Esophagus (tissue), 2 donors: ENCODE results near the gene RPS2. TPM values are rescaled to one million over a fixed set of nuclear protein-coding genes. Genes with fewer than 3 reads are reported as not detected.
A peak's percentile ranks its signal among the peaks of the same experiment; 100 is the strongest.
"Not testable (repeated sequence)": the region's sequence is repeated elsewhere in the genome, so short reads cannot be mapped to it uniquely, and the experiment has no call there.

ENCODE experiments used
- H3K27ac ChIP-seq, 2 donors: one replicate each; pipeline ENCODE4 v1.5.1; 2013; ENCODE audit warnings: low read depth in 2 of 2, mild to moderate bottlenecking in 2 of 2, inconsistent platforms in 1 of 2, low read length in 1 of 2, moderate library complexity in 1 of 2
- H3K27me3 ChIP-seq, 2 donors: one replicate each; pipeline ENCODE4 v1.6.1; 2013; ENCODE audit warnings: low read length in 2 of 2, control low read depth in 1 of 2, mild to moderate bottlenecking in 1 of 2; ENCODE audit not compliant: insufficient read depth in 2 of 2, control insufficient read depth in 1 of 2
- H3K36me3 ChIP-seq, 2 donors: one replicate each; pipeline ENCODE4 v1.6.1; 2013; ENCODE audit warnings: low read length in 1 of 2; ENCODE audit not compliant: control insufficient read depth in 2 of 2, insufficient read depth in 2 of 2
- H3K4me1 ChIP-seq, 2 donors: one replicate each; pipeline ENCODE4 v1.6.1; 2013; ENCODE audit warnings: low read length in 1 of 2; ENCODE audit not compliant: control insufficient read depth in 2 of 2, insufficient read depth in 2 of 2
- H3K4me3 ChIP-seq, 2 donors: one replicate each; pipeline ENCODE4 v1.5.1; 2013; ENCODE audit warnings: low read length in 2 of 2, mild to moderate bottlenecking in 2 of 2, low read depth in 1 of 2, moderate library complexity in 1 of 2
- H3K9me3 ChIP-seq, 2 donors: one replicate each; pipeline ENCODE4 v1.6.1; 2013; ENCODE audit warnings: mild to moderate bottlenecking in 2 of 2, low read depth in 1 of 2, low read length in 1 of 2, moderate library complexity in 1 of 2; ENCODE audit not compliant: control insufficient read depth in 2 of 2, insufficient read depth in 1 of 2
- WGBS, 2 donors: extraction: QIAGEN DNeasy Blood & Tissue Kit; methylation state at CpG; one replicate each; pipeline ENCODE4 v1.1.7; 2013; 5-methylcytosine and 5-hydroxymethylcytosine counted together
- polyA plus RNA-seq, 2 donors: library from polyadenylated mRNA; stranded (reverse); fragments of 200-250 nt; gene quantifications; one replicate each; pipeline ENCODE4 v1.2.3, GENCODE V29; 2013
- donor health status: healthy with polysubstance abuse.
- donor health status: Bipolar disorder and iron deficiency.

The RPS2 gene
- polyA plus RNA-seq, 2 donors: 2,871 to 3,908 TPM

- peak within 1 kb of the TSS in 1 of 2 donors; percentile 93 for H3K27ac ChIP-seq
These were observed 1.8 kb upstream of the RPS2 start, which contains the start of gene RNF151 for GRCh38 chr16:1966460-1966859. TSS of gene RNF151 (plus strand) at chr16:1966856. CDS start at chr16:1966882, 26 bp downstream.

GRCh38 chr16:1965396-1966001 is 873 bp upstream of the RPS2 start:
- peak overlapping the region; percentile 93 to 98 for H3K27ac ChIP-seq
- WGBS, 2 donors: 18% methylated on average over 24 of the region's 24 CpGs
- no peaks in the 10 kb centered on the region for H3K27me3 ChIP-seq
- no peaks in the 10 kb centered on the region for H3K9me3 ChIP-seq
- H3K4me3 ChIP-seq: peak overlapping the region; percentile 68 to 89
- peaks cover 2 to 16% of the 10 kb centered on the region in 2 donors for H3K4me1 ChIP-seq
- peaks cover 2 to 21% of the 10 kb centered on the region in 2 donors for H3K36me3 ChIP-seq

More at GRCh38 chr16:1966460-1966859, 1.8 kb upstream of the RPS2 start, which contains the start of gene RNF151:
- 93 to 96% methylated on average over 6 of the region's 6 CpGs for WGBS, 2 donors
- Histone ChIP-seq H3K36me3 (peaks cover 2 to 16% of the 10 kb centered on the region in 2 donors), H3K4me1 (peaks cover 0 to 15% of the 10 kb centered on the region in 2 donors), H3K27me3 (no peaks in the 10 kb centered on the region), H3K9me3 (no peaks in the 10 kb centered on the region), H3K4me3 (peak within 1 kb of the TSS; percentile 68 to 89)

- peak overlapping the region; percentile 93 to 95 for H3K27ac ChIP-seq
- no peaks in the 10 kb centered on the region for H3K9me3 ChIP-seq
- no peaks in the 10 kb centered on the region for H3K27me3 ChIP-seq
- peaks cover 2 to 20% of the 10 kb centered on the region in 2 donors for H3K4me1 ChIP-seq
- 5 to 8% methylated on average over 42 to 44 of the region's 44 CpGs for WGBS, 2 donors
- peak overlapping the region; percentile 68 to 89 for H3K4me3 ChIP-seq
- peaks cover 2 to 21% of the 10 kb centered on the region in 2 donors for H3K36me3 ChIP-seq
These were observed 670 bp downstream of the RPS2 start for GRCh38 chr16:1963806-1964505.

- Histone ChIP-seq H3K36me3 (peaks cover 2 to 21% of the 10 kb centered on the region in 2 donors), H3K4me3 (peak overlapping the region in 1 of 2 donors; percentile 12), H3K27ac (peak overlapping the region in 1 of 2 donors; percentile 93), H3K4me1 (peaks cover 2 to 23% of the 10 kb centered on the region in 2 donors)
- not testable (repeated sequence) for H3K27me3 ChIP-seq, H3K9me3 ChIP-seq
- WGBS, 2 donors: 74 to 77% methylated on average over 34 to 37 of the region's 37 CpGs
These were observed 2.2 kb downstream of the RPS2 start for GRCh38 chr16:1962161-1963153.

- WGBS, 2 donors: 44 to 54% methylated on average over 5 to 6 of the region's 6 CpGs
- Histone ChIP-seq H3K4me1 (peaks cover 2 to 23% of the 10 kb centered on the region in 2 donors), H3K4me3 (no peak overlapping the region), H3K36me3 (peaks cover 2 to 21% of the 10 kb centered on the region in 2 donors), H3K27ac (no peak overlapping the region), H3K9me3 (no peaks in the 10 kb centered on the region), H3K27me3 (no peaks in the 10 kb centered on the region)
These were observed 3.0 kb downstream of the RPS2 start for GRCh38 chr16:1961651-1962067.

GRCh38 chr16:1960665-1961630 is 3.7 kb downstream of the RPS2 start:
- H3K9me3 ChIP-seq: no peaks in the 10 kb centered on the region
- peak overlapping the region in 1 of 2 donors; percentile 17 for H3K4me3 ChIP-seq
- H3K36me3 ChIP-seq: peaks cover 2 to 21% of the 10 kb centered on the region in 2 donors
- H3K27ac ChIP-seq: peak overlapping the region; percentile 17 to 47
- peaks cover 2 to 23% of the 10 kb centered on the region in 2 donors for H3K4me1 ChIP-seq
- 33 to 34% methylated on average over 20 of the region's 20 CpGs for WGBS, 2 donors
- no peaks in the 10 kb centered on the region for H3K27me3 ChIP-seq

GRCh38 chr16:1959269-1960039 is 5.2 kb downstream of the RPS2 start, which contains the start of gene NDUFB10:
TSS of gene NDUFB10 (plus strand) at chr16:1959538. CDS start at chr16:1959625, 87 bp downstream.
- 0 to 1% methylated on average over 70 to 79 of the region's 79 CpGs for WGBS, 2 donors
- no peaks in the 10 kb centered on the region for H3K27me3 ChIP-seq
- H3K9me3 ChIP-seq: no peaks in the 10 kb centered on the region
- peak within 1 kb of the TSS; percentile 80 to 85 for H3K27ac ChIP-seq
- H3K4me1 ChIP-seq: peaks cover 2 to 20% of the 10 kb centered on the region in 2 donors
- peak within 1 kb of the TSS; percentile 74 to 87 for H3K4me3 ChIP-seq
- peaks cover 2 to 21% of the 10 kb centered on the region in 2 donors for H3K36me3 ChIP-seq
